A549 (cell line): ENCODE measurements around the gene PPIE.

Experiments
- ATOH8 ChIP-seq: fragments of 250-450 bp; sonication (Bioruptor Pico); IDR thresholded peaks from 2 replicates; pipeline ENCODE4 v1.5.0; 2020; ENCODE audit warnings: low read depth, mild to moderate bottlenecking, moderate library complexity
- BHLHE40 ChIP-seq: IDR thresholded peaks from 2 replicates; pipeline ENCODE4 v1.6.1; 2012; ENCODE audit warnings: low read depth, low read length, inconsistent platforms
- CTCF ChIP-seq: fragments of >200 bp; sonication (Bioruptor Twin); formaldehyde crosslinking; IDR thresholded peaks from 3 replicates; pipeline ENCODE4 v1.5.1; 2016
- EP300 ChIP-seq, 2 experiments: fragments of >200 bp; sonication (Bioruptor Twin); formaldehyde crosslinking; IDR thresholded peaks; 2 replicates in 1 of 2; 3 replicates in 1 of 2; pipeline ENCODE4 v1.6.1; 2016 to 2017
- FOSB ChIP-seq: fragments of 250-450 bp; sonication (Bioruptor Pico); IDR thresholded peaks from 2 replicates; pipeline ENCODE4 v1.5.0; 2020; ENCODE audit warnings: mild to moderate bottlenecking, moderate library complexity
- HMGXB4 ChIP-seq: fragments of 250-450 bp; sonication (Bioruptor Pico); IDR thresholded peaks from 2 replicates; pipeline ENCODE4 v1.5.0; 2021; ENCODE audit warnings: mild to moderate bottlenecking, moderate library complexity, borderline replicate concordance
- NR3C1 ChIP-seq: fragments of >200 bp; sonication (Bioruptor Twin); formaldehyde crosslinking; IDR thresholded peaks from 3 replicates; pipeline ENCODE4 v1.6.1; 2017
- RAD21 ChIP-seq, 2 experiments: fragments of >200 bp in 1 of 2; sonication (Bioruptor Twin) in 1 of 2; formaldehyde crosslinking in 1 of 2; IDR thresholded peaks in 1 of 2; conservative IDR thresholded peaks in 1 of 2; 2 replicates in 1 of 2; 3 replicates in 1 of 2; pipeline ENCODE4 v1.6.1; 2012 to 2018; ENCODE audit warnings: inconsistent platforms in 1 of 2
- USF2 ChIP-seq: fragments of 450-650 bp; IDR thresholded peaks from 2 replicates; pipeline ENCODE4 v1.6.1; 2014; ENCODE audit warnings: antibody characterized with exemption

- TF ChIP-seq BHLHE40 (no peak), ATOH8 (CRISPR knock-in tag) (no peak), CTCF (no peak), HMGXB4 (CRISPR knock-in tag) (no peak), USF2 (no peak), RAD21 (conservative IDR thresholded peaks at IDR 0.05 in 1 of 2, IDR thresholded peaks at IDR 0.05 in 1 of 2) (no peak), EP300 (IDR thresholded peaks at IDR 0.05) (no peak), NR3C1 (no peak), FOSB (no peak)
Observed at GRCh38 chr1:39698568-39698967, 40.1 kb upstream of the PPIE start.
